Epidermal melanocyte (primary cell): Measurements from ENCODE around the gene FAAP100.

Experiments
- DNase-seq: peaks from one replicate; pipeline ENCODE4 v3.0.0; 2011; ENCODE audit warnings: low spot score; ENCODE audit not compliant: insufficient read length

Gene FAAP100

DNA sequence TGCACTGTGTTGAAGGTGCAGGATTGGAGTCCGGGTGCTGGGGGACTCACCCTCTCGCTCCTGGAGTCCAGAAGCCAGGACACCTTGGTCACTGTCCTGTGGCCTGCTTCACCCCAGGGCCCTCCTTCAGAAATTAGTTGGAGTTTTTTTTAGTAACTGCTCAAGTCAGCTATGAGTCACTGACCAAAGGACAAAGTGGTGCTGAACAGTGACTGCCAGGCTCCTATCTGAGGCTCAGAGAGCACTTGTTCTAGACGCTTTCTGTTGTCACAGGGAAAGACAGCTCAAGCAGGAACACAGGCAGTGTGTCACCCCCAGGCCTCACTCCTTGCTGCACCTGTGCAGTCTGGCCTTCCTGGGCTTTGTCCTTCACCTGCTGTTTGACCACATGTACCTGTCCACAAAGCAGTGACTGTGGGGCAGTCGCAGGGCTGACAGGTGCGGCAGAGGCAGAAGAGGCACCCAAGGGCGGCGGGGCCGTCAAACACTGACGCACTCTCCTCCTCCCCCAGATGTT is 4.1 kb upstream of the FAAP100 start:
- DNase-seq, result no peak

DNA sequence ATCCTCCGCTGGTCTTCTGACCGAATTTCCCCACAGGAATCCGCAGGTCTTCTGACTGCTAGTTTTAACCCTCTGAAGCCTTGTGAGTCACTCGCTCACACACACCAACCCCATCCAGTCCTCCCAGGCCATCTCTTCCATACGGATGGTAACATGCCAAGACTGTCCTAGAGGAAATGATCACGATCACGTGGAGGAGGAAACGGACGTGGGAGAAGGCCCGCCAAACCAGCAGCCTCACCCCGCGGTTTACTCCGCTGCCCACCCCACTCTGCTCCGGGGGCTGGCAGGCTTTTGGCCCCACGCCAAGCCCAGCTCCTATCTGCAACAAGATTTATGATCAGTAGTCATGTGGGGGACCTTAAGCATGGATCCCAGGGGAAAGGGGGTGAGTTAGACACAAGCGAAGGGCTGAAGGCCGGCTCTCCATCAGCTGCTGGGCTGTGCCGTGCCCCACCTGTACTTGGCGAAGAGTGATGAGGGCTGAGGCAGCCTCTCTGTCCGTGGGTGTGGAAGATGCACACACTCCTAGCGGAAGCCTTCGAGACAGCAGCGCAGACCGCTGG is 1.5 kb upstream of the FAAP100 start:
- DNase-seq, result peak; percentile 62

DNA sequence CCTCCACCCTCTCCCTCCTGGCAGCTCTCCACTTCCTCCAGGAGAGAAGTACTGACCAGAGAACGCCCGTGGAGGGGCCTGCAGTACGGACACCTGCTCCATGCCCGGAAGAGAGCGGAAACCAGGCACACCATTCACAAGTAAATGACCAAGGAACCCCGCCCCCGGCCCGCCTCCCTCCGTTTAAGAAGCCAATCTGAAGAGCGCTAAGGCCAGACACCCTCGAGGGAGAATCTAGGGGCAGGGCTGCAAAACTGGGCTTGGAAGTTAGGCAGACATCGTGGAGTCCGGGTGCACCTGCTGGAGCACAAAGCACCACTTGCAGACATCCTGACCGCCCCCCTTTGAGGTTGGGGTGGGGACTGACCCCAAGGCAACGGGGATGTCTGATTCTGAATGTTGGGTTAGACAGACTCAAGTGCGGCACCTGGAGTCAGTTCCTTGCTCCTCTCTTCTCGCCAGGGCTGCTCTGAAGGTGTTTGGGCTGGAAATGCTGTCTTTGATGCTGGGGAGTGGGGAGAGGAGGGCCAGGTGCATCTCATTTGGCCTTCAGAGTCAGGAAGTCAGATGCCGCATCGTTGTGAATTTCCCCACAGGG is 964 bp upstream of the FAAP100 start:
- peak; percentile 88 for DNase-seq

DNA sequence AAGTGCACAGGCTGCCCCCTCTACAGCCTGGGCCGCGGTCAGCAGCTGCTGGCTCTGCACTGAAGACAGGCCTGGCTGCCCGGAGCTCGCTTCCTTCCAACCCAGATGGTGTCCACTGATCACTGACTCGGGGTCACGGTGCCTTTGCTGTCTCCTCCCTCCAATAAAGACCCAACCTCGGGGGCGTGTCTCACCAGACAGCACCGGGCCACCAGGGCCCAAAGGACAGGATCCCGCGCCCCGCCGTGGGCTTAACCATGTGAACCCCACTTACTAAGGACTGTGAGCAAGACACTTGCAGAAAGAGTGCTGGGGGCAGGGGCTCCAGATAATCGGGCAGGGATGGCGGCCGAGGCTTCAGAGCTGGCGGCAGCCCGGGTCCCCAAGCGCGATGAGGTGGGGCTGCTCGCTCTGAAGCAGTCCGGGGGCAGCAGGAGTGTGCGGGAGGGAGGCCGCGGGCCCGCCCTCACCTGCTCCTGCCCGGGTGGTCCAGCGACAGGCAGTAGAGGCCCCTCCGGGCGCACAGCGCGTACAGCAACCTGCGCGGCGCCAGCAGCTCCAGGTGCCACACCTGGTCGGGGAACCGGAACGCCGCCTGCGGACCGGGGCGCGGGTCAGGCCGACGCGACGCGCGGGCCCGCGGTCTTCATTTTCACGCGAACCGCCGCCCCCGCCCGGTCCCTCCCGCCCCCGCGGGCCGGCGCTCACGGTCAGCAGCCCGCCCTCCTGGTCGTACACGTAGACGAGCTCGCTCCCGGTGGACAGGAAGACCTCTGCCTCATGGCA is 502 bp downstream of the FAAP100 start:
- DNase-seq, result no peak

DNA sequence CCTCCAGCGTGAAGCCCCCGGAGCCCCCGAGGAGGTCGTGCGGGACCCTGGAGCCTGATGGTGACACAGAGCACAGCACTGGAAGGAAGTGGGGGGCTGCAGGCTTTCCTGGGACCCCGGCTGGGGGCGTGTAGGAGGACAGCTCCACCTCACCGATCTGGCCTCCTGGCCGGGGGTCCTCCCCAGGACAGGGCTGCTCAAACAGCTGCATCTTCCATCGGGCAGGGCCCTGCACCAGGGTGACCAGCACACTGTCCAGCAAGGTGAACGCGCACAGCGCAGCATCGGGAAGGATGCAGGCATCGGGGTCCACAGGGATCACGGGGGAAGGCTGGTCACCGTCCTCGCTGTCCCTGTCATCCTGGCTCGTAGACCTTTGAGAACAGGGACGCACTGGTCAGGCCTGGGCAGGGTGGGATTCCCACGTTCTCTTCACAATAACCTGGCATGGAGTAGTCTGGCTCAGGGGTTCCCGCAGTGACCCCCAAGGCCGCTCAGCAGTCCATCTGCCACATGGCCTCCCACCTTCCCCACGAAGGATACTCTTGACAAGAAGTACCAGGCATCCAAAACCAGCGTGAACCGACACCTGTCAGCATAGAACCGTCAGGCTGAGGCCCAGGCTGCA is 1.2 kb downstream of the FAAP100 start:
- no peak for DNase-seq

DNA sequence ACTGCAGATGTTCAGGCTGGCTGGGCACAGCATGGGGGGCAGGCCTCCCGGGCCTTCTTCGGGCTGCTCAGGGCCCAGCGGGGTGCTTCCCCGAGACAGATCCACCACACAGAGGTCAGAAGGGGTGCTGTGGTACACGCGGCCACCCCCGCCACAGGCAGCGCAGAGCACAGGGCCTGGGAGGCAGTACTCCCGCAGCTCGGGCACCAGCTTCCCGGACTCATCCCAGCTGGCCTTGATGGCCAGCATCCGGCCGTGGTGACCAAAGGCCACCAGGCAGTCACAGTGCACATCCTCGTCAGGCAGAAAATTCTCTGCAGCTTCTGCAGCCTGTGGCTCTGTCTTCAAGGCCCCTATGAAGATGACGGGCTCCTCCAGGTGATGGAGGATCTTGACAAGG is 1.9 kb downstream of the FAAP100 start:
- DNase-seq, result no peak

DNA sequence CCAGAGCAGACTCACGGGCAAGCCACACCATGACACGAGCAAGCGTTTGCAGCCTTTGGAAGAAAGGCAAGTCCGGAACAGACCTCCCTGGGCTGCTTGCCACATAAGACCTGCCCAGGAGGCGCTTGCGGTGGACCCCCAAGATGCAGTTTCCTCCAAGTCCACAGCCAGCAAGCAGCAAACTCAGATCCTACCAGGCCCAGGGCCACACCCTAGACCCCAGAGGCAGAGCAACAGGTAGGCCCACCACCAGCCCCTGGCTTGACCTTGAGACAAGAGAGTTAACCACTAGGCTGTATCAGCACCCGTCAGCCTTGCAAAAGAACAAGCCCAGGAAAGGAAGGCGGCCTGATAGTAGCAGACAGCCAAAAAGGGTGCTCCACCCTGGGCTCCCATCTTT is 2.3 kb downstream of the FAAP100 start:
- DNase-seq, result no peak

DNA sequence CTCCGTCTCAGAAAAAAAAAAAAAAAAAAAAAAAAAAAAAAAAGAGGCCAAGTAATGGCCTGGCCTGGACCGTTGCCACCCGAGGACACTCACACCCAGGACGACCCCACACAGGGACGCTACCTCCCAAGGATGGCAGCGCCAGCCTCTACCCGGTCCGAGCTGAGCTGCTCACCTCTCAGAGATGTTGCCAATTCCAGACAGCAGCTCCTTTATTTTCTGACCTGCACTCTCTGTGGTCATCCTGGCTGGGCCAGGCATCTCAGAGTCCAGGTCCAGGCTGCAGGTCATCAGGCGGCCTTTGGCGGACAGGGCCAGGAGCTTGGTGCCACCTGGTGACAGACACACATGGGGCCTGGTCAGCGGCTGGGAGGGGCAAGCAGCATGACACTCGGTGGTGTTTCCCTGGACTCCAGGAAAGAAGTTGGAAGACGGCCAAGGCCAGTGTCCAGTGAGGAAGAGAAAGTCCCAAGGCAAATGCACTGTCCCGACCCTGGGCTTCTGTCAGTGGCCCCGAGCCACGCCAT is 3.1 kb downstream of the FAAP100 start:
- DNase-seq, result no peak

DNA sequence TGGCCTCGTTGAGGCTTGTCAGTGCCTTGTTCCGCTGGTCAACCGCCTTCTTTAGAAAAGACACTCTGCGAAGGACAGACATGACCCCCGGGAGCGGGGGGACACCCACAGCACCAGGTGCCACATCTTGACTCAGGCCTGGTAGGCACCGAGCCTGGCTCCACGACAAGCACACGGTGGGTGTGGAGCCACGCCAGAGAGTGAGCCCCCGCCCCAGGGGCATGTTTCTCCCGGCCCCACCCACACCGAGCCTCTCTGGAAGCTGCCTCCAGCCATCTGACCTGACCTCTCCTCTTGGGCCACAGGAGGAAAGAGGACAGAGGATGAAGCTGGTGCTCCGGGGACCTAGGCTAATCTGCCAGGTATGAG is 4.6 kb downstream of the FAAP100 start:
- DNase-seq, result no peak

DNA sequence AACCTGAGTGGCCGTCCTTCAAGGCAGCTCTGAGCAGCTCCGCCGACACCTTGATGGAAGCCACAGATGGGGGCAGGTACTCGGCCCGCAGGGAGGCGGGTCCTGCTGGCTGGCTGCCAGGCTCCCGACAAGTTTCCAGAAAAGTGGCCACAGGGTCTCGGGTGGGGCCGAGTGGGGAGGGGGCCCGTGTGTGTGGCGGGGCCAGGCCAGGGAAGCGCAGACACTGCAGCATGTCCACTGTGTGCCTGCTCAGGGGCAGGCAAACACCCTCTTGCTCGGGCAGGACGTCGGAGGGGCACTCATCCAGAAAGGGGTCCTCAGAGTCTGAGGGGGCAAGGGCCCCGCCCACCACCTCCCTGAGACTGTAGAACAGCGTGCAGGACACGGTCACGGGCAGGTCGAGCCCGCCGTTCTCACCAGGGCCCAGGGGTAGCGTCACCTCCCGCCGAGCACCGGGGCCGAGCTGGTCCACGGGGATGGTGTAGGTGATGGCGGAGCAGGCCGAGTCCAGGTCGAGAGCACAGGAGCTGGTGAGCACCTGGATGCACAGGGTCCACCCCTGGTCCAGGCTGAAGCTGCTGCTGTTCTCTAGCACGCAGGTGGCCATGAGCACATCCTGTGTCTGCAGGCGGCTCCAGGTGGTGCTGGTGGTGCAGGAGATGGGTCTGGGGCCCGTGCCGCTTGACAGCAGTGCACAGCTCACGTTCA is 5.1 kb downstream of the FAAP100 start:
- DNase-seq, result no peak

DNA sequence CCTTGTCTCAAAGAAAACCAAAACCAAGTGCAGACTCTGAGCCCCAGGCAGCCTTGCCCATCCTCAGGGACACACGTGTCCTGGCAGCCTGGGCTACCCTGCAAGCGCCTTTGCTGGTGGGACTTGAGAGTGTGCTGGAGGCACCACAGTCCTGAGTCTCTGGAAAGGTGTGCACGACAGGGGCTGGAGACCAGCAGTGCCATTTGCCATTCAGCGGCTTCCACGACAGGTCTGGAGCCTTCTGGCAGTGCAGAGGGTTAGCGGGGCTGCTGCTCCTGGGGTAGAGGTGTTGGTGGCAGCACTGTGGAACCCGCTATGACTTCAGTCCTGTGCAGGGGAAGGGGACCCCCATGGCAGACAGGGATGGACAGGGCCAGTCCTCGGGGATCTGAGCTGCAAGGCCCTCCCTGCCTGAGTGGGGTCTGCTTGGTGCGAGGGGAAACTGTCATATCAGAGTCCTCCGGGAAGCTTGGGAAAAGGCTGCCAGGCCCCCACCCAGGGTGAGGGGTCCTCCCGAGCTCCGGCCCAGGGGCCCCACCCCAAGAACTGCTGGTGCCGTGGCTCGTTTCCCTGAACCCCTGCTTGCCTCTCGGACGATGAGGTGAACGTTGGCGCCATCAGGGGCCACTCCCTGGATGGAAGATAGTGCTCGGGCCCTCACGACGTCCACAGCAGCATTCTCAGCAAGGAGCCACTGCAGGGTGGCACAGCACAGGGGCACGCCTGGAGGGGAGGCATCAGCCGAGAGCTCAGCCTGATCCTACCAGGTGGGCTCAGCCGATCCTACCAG is 6.8 kb downstream of the FAAP100 start:
- DNase-seq, result no peak

DNA sequence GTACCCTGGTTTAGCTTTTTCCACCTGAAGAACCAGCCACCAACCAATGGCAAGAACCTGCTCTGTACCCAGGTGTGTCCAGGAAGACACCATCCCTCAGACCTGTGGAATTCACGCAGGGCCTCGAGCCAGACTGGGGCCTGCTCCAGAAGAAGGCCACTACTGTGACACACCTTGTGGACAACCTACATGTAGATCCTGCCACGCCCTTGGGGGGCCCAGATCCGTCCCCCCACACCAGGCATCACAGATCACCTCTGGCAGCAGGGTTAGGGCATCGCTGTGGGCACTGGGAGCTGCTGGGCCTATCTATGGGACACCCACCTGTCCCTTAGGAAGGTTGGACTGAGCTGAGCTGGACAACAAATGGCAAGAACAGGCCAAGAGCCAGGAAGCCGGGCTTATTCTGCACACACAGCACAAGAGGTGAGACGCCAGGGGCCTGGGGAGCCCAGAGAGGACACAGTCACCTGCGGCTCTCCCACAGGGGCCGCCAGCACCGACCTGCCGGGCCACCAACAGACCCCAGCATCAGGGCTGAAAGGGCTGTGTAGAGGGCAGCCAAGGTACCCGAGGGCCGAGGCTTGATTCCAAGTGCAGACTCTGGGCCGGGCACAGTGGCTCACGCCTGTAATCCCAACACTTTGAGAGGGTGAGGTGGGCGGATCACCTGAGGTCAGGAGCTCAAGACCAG is 7.7 kb downstream of the FAAP100 start:
- no peak for DNase-seq

DNA sequence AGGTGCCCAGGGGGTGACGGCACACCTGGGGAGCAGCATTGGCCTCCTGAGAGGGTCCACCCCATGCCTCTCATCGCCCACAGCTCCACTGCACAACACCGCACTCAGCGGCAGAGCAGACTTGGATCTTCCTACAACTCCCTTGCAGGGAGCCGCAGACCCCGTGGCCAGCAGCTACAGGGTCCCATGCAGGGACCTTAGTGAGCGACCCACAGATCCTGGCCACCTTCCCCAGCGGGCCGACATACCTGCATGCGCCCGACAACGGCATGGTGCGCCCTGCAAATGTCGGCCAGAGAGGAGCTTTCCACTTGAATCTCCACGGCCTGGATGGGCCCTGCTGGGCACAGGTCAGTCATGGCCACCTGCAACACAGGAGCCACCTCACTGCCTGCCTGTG is 8.4 kb downstream of the FAAP100 start:
- no peak for DNase-seq

DNA sequence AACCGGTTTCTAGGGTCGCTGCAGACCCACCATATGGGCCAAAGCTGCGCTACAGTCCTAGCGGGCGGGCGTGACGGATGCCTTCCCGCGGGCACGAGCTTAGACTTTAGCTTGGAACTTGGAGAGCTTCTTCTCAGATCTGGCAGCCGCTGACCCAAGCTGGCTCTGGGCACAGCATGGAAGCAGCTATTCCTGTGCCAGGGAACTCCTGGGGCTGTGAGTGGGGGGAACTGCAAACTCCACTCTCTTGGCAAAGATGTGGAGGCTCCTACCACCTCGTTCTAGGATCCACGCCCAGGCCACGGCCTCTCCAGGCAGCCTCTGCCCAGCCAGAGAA is 8.8 kb downstream of the FAAP100 start:
- DNase-seq, result no peak

DNA sequence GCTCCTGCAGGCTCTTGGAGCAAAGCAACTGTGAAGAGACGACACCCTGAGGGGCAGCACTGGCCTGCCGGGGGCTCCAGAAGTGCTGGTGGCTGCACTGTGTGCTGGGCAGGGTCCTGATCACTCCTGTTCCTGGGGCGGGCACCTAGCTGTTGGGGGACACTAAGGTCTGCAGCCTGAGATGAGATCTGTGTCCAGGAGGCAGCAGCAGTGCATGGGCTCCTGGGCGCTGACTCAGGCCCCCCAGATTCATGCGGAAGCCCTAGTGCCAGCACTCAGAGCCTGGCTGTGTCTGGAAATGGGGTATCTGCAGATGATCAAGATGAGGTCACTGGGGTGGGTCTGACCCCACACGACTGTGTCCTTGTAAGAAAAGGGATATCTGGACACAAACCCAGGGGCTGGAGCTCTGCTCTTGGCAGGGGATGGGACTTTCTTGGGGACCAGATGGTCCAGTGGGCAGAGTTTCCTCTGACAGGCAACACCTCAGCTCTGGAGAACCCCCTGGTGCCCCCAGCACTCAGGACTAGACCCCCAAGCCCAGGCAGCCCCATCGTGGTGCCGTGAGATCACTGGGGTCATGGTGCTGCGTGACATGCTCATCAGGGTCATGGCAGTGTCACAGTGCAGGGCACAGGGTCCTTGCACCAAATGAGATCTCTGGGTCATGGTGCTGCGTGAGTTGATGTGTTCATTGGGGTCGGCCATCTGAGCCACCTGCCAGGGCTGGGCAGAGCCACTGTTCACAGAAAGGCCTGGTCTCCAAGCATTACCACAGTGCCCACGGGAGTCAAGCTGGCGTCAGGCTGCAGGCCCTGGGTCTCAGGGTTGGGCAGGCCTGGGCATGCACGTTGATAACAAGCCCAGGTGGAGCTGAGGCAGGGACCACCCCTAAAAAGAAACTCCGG is 9.5 kb downstream of the FAAP100 start:
- DNase-seq, result no peak

DNA sequence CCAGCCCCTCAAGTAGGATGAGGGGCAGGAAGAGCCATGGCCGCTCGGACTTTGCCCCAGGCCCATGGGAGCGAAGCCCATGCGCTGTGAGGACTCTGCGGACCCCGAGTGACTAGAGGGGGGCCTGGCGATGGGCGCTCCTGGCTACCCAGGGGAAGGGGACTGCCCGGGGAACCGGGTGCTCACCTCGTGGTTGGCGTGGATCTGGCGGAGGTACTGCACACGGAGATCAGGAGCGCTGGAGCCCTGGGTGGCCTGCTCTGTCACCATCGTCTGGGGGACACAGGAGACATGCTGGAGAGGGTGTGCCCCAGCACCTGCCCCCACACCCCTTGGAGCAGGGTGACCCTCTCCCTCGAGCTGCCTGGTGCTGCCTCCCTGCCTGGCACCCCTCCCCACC is 11.0 kb downstream of the FAAP100 start:
- no peak for DNase-seq

DNA sequence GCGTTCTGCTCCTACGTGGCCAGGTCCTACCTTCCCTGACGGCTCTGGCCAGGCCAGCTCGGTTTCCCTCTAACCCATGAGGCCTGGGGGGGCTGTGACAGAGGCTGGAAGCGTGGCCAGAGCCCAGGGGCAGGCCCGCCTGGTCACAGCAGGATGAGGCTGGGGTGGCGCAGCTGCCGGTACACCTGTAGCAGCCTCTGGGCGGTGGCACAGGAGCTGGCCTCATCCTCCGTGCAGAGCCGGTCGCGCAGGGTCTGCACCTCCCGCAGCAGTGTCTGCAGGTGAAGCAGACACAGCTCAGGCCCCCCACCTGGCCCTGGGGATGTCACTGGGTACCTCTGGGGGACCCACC is 11.5 kb downstream of the FAAP100 start:
- no peak for DNase-seq

DNA sequence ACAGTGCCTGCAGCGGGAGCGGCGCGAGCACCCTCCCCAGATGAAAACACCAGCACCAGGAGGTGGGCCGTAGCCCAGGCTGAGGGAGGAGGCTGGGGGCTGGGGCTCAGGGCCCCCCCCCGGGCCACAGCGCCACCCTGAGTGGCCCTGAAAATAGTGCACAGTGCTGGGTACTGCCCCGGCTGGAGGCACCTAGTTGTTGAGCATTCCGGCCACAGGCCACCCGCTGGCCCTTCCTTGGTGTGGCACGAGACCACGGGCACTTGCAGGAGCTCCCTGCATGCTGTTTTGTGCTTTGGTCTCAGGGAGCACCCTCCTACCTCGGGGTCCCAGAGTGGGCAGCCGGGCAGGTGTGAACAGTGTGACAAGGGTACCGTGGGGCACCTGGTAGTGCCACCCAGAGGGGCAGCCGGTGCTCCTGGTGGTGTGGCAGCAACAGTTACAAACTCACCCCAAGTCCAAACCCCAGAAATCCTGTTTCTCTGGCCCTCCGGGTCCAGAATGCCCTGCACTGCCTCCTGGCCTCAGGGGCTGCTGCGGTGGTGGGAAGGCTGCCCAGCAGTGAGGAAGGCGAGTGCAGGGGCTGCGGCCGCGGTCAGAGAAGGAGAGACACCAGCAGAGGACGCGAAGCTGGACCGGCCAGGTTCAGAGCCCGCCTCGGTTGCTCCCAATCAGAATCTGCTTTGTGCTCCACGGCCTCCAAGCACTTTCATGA is 12.0 kb downstream of the FAAP100 start:
- DNase-seq, result no peak

DNA sequence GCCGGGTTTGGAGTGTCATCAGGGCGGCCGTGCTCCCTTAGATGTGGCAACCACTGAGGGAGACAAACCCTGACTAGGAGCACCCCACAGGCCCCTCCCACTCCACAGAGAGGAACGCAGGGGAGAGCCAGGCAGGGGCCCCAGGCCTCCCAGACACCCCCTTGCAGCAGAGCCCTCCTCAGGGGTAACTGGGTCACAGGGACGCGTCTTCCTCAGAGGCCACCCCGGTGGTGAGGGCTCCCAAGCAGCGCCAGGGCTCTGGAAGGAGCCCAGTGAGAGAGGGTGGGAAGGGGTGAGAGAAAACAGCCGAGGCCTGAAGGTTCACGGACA is 12.6 kb downstream of the FAAP100 start:
- no peak for DNase-seq
